HAP-1 (cell line): ENCODE data around the gene SP9.
A peak's percentile ranks its signal among the peaks of the same experiment; 100 is the strongest.

Source experiments
- DNase-seq, 2 experiments: peaks; one replicate each; pipeline ENCODE4 v3.0.0-alpha.2; 2016 to 2020; ENCODE audit warnings: low spot score in 2 of 2
- H3K27me3 ChIP-seq: fragments of 250-450 bp; sonication (Bioruptor Pico); 2 replicates; pipeline ENCODE4 v1.5.1; 2020; ENCODE audit warnings: low read depth, mild to moderate bottlenecking, moderate library complexity
- H3K36me3 ChIP-seq: fragments of 250-450 bp; sonication (Bioruptor Pico); replicated peaks from 2 replicates; pipeline ENCODE4 v1.5.1; 2020; ENCODE audit warnings: mild to moderate bottlenecking
- H3K4me1 ChIP-seq: fragments of 250-450 bp; sonication (Bioruptor Pico); 2 replicates; pipeline ENCODE4 v1.5.1; 2020; ENCODE audit warnings: mild to moderate bottlenecking
- H3K4me3 ChIP-seq: fragments of 250-450 bp; sonication (Bioruptor Pico); 2 replicates; pipeline ENCODE4 v1.5.1; 2020; ENCODE audit warnings: mild to moderate bottlenecking, moderate library complexity
- H3K9me3 ChIP-seq: fragments of 250-450 bp; sonication (Bioruptor Pico); 2 replicates; pipeline ENCODE4 v1.5.1; 2020; ENCODE audit warnings: mild to moderate bottlenecking, moderate library complexity
- in situ Hi-C: fragments of 300-500 bp; cut with MboI; formaldehyde crosslinking; loops from 3 replicates; pipeline ENCODE4 v1.14.3; 2020; ENCODE audit warnings: low sequenced_read_pairs, inconsistent platforms, mixed read lengths

Gene SP9

GRCh38 chr2:174336501-174337336 lies 2.0 kb downstream of the SP9 start:
- H3K27me3 ChIP-seq, result peaks cover 7% of the 10 kb centered on the region; the same call in 1 of the 2 replicates
- peak overlapping the region; percentile 51 for H3K4me3 ChIP-seq
- no peaks in the 10 kb centered on the region for H3K36me3 ChIP-seq
- H3K9me3 ChIP-seq, result no peaks in the 10 kb centered on the region
- peak; percentile 51 to 78 for DNase-seq
- peaks cover 26% of the 10 kb centered on the region for H3K4me1 ChIP-seq
- in situ Hi-C loops, result no loop called here

GRCh38 chr2:174337337-174338146 lies 2.8 kb downstream of the SP9 start:
- Histone ChIP-seq H3K4me3 (peak overlapping the region; percentile 51), H3K9me3 (no peaks in the 10 kb centered on the region), H3K4me1 (peaks cover 27% of the 10 kb centered on the region), H3K36me3 (no peaks in the 10 kb centered on the region), H3K27me3 (peaks cover 7% of the 10 kb centered on the region; the same call in 1 of the 2 replicates)
- in situ Hi-C loops, result no loop called here
- DNase-seq, result peak; percentile 35 to 60

DNA sequence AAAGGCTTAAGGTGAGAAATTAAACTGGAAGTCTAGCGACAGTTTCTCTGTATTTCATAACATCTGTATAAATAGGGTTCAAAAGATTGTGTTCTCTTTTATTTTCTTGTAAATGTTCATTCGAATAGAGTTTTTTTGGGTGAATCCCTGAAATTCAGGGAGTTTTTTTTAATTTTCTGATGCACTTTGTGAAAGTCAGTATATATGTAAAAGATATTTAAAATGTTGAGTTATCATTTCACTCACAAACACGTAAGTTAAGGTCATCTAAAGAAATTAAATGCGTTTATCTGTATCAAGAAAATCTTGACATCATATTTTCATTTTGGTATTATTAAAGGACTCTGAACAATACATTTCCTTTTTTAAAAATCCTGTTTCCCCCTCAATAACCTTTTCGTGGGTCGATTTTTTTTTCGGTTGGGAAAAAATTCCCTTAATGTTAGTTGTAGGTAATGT lies 3.4 kb downstream of the SP9 start:
- Histone ChIP-seq H3K27me3 (peaks cover 7% of the 10 kb centered on the region; the same call in 1 of the 2 replicates), H3K9me3 (no peaks in the 10 kb centered on the region), H3K4me3 (peak overlapping the region; percentile 51), H3K4me1 (peaks cover 21% of the 10 kb centered on the region), H3K36me3 (no peaks in the 10 kb centered on the region)
- no peak for DNase-seq
- in situ Hi-C loops, result no loop called here

DNA sequence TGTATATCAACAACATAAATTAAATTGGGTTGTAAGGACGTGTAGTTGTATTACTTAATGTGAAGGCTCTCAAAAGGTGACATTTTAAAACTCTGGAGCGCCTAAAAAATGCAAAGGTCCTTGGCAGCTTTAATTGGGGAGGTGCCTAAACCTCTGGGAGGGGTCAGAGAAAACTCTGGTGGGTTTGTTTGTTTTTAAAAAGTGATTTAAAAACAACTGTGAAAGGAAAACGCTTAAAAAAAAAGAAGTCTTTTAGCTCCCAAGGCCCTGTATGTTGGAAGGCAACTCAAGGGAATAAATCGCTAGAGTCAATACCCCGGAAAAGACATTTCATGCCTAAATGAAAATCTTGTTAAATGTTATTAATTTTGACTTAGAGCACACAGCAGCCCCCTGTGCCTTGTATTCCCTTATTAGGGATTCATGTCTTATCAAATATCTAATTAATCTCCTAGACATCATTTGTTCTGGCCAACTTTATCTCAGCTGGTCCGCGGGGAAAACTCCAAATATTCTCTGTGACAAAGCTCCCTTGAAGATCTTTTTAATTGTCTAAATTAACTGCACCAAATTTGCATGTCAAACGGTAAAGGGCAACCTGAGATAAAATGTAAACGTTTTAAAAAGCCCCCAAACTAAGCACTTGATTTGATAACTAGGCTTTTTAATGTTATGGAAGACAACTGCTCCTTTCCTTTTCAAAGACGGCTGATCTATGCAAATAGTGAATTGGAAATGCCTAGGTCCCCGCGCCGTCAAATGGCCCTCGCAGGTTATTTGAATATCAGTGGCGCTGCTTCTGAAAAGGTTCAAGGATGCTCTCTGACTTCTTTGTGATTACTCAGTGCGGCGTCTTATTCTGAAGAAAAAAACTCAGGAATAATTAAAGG lies 4.2 kb downstream of the SP9 start:
- H3K9me3 ChIP-seq, result no peaks in the 10 kb centered on the region
- DNase-seq, result peak; percentile 32 to 59
- H3K36me3 ChIP-seq, result no peaks in the 10 kb centered on the region
- peaks cover 7% of the 10 kb centered on the region; the same call in 1 of the 2 replicates for H3K27me3 ChIP-seq
- no peak overlapping the region for H3K4me3 ChIP-seq
- H3K4me1 ChIP-seq, result peaks cover 21% of the 10 kb centered on the region
- in situ Hi-C loops, result no loop called here

- H3K36me3 ChIP-seq, result no peaks in the 10 kb centered on the region
- H3K9me3 ChIP-seq, result no peaks in the 10 kb centered on the region
- peaks cover 7% of the 10 kb centered on the region; the same call in 1 of the 2 replicates for H3K27me3 ChIP-seq
- H3K4me3 ChIP-seq, result no peak overlapping the region
- peaks cover 21% of the 10 kb centered on the region for H3K4me1 ChIP-seq
- in situ Hi-C loops, result loop anchor here (5.0 to 10.0 kb wide), 3 partner anchors 182 to 935 kb away; no protein-coding TSS in a partner anchor
- no peak for DNase-seq
Measured at GRCh38 chr2:174339561-174340399, 5.0 kb downstream of the SP9 start.

DNA sequence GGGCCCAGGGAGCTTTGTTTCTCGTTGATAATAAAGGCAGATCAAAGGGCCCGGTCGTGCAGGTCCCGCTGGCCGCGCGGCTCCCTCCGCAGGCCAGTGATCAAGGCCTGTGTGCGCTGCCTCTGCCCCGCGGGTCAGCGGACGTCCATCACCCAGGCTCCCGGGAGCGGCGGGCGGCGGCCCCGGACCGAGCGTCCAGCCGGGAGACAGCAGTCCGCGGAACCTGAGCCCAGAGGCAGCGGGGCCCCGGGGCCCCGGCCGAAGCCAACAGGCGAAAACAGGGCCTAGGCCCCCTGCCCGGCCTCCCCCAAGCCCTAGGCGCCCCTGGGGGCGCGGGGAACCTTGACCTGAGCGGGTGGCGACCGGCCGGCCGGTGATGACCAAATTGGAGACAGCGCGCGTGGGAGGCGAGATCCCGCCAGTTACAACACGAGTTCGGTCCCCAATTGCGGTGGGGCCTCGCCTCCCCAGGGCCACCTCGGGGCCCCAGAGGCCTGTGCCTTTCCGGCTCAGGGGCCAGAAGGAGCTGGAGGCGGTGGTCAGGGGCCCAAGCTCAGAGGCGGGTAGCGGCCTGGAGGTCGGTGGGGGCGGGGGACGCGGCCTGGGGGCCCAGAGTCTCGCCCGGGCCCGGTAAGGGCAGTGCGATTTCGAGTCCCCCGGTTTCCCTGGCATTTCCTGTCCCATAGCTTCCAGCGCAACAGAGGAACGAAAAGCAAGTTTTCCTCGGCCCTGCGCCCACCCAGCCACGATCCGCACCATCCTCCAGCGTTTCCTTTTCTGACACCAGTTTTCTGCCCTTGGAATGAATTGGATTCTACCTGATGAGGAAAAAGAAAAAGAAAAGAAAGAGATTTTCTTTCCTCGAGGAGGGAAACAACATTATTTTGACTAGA lies 5.9 kb downstream of the SP9 start:
- Histone ChIP-seq H3K27me3 (peaks cover 7% of the 10 kb centered on the region; the same call in 1 of the 2 replicates), H3K4me1 (peaks cover 21% of the 10 kb centered on the region), H3K4me3 (no peak overlapping the region), H3K9me3 (no peaks in the 10 kb centered on the region), H3K36me3 (no peaks in the 10 kb centered on the region)
- in situ Hi-C loops, result loop anchor here (5.0 to 10.0 kb wide), 3 partner anchors 183 to 936 kb away; no protein-coding TSS in a partner anchor
- DNase-seq, result no peak

GRCh38 chr2:174341293-174341994 lies 6.7 kb downstream of the SP9 start:
- peak; percentile 78 to 90 for DNase-seq
- peaks cover 2% of the 10 kb centered on the region; the same call in 1 of the 2 replicates for H3K27me3 ChIP-seq
- no peaks in the 10 kb centered on the region for H3K36me3 ChIP-seq
- H3K4me1 ChIP-seq, result peaks cover 17% of the 10 kb centered on the region
- no peak overlapping the region for H3K4me3 ChIP-seq
- no peaks in the 10 kb centered on the region for H3K9me3 ChIP-seq
- in situ Hi-C loops, result loop anchor here (5.0 to 10.0 kb wide), 3 partner anchors 184 to 937 kb away; no protein-coding TSS in a partner anchor

- in situ Hi-C loops, result loop anchor here (5.0 to 10.0 kb wide), 3 partner anchors 185 to 937 kb away; no protein-coding TSS in a partner anchor
- H3K27me3 ChIP-seq, result no peaks in the 10 kb centered on the region
Measured at GRCh38 chr2:174341995-174342685, 7.4 kb downstream of the SP9 start.

GRCh38 chr2:174342686-174343342 lies 8.1 kb downstream of the SP9 start:
- H3K36me3 ChIP-seq, result no peaks in the 10 kb centered on the region
- H3K4me3 ChIP-seq, result no peak overlapping the region
- H3K4me1 ChIP-seq, result peaks cover 14% of the 10 kb centered on the region
- in situ Hi-C loops, result loop anchor here (5.0 to 10.0 kb wide), 3 partner anchors 186 to 938 kb away; no protein-coding TSS in a partner anchor
- no peaks in the 10 kb centered on the region for H3K27me3 ChIP-seq
- DNase-seq, result no peak
- no peaks in the 10 kb centered on the region for H3K9me3 ChIP-seq

More at GRCh38 chr2:174341995-174342685, 7.4 kb downstream of the SP9 start:
- H3K36me3 ChIP-seq, result no peaks in the 10 kb centered on the region
- H3K4me3 ChIP-seq, result no peak overlapping the region
- no peaks in the 10 kb centered on the region for H3K9me3 ChIP-seq
- DNase-seq, result no peak
- H3K4me1 ChIP-seq, result peaks cover 14% of the 10 kb centered on the region

GRCh38 chr2:174343343-174343622 lies 8.5 kb downstream of the SP9 start:
- Histone ChIP-seq H3K4me3 (no peak overlapping the region), H3K4me1 (peaks cover 11% of the 10 kb centered on the region), H3K9me3 (no peaks in the 10 kb centered on the region), H3K36me3 (no peaks in the 10 kb centered on the region), H3K27me3 (no peaks in the 10 kb centered on the region)
- no peak for DNase-seq
- in situ Hi-C loops, result loop anchor here (5.0 to 10.0 kb wide), 3 partner anchors 186 to 938 kb away; no protein-coding TSS in a partner anchor
